Left kidney (tissue), 2 donors: ENCODE data around the gene LIME1. TPM values are rescaled to one million over a fixed set of nuclear protein-coding genes. Genes with fewer than 3 reads are reported as not detected.

Source experiments
- DNase-seq: peaks from one replicate; pipeline ENCODE4 v3.0.0-alpha.2; 2013
- polyA plus RNA-seq: library from polyadenylated mRNA; unstranded; fragments of 120-200 nt; gene quantifications from one replicate; pipeline ENCODE4 v1.2.1, GENCODE V29; 2013; ENCODE audit not compliant: insufficient read length

The LIME1 gene
- polyA plus RNA-seq, 1 donor: 4.3 TPM

DNA sequence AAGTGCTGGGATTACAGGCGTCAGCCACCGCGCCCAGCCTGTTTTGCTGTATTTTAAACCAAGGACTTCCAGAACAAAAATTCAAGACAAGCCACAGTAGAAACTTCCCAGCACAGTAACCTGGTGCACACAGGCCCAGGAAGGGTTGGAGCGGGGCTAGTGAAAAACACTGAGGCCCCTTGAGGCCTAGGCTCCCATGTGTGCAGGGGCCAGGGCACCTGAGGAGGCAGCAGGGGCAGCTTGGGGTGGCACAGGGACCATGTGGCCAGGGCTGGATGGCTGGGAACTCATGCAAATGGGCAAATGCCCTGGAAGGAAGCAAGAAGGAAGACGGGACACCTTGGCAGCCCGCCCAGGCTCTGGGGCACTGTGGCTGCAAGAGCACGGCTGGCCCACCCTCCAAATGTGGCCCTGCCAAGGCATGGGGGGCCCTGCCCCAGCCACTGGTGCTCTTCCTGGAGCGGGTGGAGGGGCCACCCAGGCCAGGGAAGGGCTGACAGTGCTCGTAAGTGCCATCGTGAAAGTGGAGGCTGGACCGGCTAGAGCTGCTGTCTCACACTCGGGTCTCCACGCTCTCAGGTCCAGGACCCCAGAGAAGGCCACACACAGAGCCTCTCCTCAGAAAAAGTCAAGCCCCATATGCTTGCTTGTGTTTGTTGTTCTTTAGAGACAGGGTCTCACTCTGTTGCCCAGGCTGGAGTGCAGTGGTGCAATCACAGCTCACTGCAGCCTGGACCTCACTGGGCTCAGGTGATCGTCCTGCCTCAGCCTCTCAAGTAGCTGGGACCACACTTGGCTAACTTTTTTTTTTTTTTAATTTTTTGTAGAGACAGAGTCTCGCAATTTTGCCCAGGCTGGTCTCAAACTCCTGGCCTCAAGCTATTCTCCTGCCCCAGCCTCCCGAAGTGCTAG is 13.4 kb downstream of the LIME1 start:
- DNase-seq: no peak

DNA sequence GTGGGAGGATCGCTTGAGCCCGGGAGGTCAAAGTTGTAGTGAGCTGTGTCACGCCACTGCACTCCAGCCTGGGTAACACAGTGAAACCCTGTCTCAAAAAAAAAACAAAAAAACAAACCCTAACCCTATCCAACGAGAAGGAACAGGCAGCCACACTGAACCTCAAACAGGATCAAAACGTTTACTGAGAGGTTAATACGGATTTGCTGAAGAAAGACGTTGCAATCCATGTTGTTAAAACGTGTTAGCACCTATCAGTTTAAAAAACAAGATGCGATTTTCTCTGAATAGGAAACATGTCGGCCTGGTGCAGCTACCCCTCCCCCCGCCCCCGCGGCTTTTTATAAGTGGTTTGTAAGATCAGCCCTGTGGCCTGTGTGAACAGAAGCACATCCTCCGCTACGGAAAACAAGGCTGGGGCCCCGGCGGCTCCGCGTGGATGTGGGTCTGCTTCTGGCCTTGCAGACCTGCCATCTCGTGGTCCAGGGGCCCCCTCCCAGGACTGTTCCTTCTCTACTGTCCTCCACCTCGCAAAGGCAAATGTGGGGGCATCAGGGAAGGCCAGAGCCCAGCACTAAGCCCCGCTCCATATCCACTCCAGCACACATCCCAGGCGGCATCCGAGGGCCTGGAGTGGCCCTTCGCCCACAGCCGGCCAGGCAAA is 14.5 kb downstream of the LIME1 start:
- no peak for DNase-seq

DNA sequence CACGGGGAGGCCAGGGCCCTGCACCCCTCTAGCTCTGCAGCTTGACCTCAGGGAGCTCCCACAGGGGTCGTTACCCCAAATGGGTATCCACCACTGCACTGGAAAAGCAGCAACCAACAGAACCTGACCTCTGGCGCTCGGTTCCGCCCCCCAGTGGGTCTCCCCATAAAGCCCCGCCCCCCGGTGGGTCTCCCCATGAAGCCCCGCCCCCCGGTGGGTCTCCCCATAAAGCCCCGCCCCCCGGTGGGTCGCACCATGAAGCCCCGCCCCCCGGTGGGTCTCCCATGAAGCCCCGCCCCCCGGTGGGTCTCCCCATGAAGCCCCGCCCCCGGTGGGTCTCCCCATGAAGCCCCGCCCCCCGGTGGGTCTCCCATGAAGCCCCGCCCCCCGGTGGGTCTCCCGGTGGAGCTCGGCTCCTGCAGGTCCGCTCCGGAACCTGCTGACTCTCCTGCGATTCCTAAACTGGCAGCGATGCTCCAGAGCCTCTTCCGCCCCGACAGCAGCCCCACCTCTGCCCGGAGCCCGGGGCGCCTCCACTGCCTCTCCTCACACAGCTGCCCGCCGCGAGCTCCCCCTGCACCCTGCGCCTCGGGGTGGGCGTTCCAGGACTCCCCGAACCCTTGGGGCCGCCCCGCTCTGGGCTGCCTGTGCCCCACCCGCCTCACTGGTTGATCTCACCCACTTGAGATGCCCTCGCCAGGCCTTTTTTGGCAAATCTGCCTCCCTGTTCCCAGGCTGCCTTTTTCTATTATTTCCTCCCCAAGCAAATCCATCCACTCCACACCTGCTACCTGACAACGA is 15.2 kb downstream of the LIME1 start:
- no peak for DNase-seq

DNA sequence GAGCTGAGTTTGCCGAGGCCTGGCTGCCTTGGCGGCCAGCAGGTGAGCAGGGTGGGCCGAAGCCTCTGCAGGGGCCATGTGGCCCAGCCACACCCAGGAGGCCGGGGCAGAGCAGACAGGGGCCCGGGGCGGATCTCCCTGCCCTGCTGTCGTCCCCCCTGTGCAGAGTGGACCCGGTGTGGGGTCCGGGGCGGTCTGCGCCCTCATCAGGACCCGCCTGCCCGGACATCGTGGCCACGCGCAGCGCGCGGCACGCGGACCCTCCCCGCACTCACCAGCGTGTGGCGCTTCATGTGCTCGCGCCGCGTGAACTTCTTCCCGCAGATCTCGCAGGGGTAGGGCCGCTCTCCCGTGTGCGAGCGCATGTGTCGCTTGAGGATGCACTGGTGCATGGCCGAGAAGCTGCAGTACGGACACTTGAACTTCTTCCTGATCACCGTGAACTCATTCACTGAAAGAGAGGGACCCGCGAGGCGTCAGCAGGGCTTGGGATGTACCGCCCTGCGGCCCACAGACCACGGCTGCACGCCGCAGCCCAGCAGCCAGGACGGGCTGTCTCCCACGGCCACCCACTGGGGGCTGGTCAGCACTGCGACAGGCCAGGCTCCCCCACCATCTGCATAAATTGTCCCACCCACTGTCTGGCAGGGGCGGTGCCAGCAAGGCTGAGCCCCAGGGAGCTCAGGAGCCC is 16.1 kb downstream of the LIME1 start:
- DNase-seq: no peak

DNA sequence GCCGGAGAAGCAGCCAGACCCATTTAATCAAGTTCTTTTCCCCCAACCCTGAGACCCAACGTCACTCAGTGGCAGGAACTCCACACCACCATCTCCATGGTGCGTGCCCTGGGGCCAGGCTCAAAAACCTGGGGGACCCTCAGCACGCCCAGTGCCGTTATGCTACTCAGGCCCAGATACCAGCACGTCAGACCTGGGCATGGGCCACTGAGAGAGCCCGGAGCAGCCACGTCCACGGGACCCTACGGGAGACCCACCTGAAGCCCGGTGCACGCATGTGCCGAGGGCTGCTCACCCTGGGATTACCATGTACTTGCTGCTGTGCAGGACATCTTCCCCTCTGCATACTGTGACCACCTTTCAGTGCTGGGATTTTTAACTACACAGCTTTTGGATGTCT is 16.9 kb downstream of the LIME1 start:
- no peak for DNase-seq

DNA sequence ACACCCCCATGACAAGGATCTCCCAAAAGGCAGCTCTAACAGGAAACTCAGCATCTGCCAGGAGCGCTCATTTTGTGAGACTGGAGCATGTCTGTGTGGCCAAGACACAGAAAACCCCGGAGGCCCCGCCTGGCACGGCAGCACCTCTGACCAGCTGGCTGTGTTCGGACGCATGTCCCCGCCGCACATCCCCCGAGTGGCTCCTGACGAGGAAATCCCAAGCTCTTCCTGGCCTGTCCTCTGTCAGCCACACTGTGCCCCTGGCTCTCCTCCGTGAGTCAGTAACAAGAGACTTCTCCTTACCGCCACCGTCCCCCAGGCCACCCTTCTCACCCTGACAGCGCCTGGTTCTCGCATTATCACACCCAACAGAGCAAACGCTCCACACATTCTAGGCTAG is 17.5 kb downstream of the LIME1 start:
- DNase-seq: no peak

DNA sequence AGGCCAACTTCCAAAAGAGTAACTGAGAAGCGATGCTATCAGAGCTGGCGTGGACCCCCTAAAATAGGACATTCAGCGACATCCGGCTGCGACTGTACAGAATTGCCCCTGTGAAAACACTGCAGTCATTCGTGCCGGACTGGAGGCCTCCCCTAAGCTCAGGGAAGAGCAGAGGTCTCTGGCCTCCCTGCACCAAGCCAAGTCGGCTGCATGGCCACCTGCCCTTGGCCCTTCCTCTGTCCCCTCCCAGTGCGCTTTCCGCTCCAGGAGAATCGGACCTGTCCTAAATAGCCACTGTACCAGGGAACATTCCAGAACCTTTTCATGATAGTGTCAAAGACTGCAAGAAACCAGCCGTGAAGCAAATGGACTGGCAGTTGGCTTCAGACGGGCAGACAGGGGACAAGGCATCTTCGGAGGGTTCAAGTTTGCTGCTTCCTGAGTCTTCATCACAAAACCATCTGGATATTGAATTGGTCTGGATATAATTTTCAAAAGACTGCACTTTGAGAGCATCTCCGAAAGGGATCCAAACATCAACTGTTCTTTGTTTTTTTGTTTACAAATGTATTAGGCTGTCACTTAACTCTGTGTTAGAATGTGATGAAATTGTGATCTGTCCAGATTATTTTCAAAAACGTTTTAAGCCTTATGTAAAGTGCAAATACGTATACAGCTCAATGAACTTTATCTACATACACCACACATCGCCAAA is 19.6 kb downstream of the LIME1 start:
- DNase-seq: no peak

DNA sequence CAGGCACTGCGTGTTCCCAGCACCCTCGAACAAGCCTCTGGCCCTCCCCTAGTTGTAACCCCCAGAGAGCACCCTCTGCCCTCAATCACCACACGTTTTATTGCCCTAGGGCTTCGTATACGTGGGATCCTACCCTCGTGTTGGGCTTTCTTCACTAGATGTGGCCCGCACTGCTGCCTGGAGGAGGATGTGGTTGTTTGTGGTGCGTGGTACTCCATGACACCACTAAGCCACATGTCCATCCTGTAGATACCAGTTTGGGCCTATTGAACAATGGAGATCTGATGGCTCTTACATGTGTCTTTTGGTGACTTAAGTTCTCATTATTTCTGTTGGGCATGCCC is 20.2 kb downstream of the LIME1 start:
- DNase-seq: no peak

DNA sequence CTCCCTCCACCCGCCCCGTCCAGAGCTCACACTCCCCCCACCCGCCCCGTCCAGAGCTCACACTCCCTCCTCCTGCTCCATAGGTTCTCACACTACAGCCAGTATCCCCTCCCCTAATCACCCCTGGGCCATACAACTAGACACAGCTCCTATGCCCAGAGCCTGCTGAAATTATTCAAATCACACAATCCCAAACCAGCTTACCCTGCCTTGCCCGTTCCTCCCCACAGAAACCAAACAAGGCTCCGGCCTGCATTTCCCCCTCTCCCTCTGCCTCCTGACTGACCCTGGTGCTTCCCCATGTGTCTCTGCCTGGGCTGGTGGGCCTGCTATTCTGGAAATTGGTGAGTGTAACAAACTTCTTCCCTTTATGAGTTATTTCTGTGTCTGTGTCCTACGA is 21.7 kb downstream of the LIME1 start:
- no peak for DNase-seq

DNA sequence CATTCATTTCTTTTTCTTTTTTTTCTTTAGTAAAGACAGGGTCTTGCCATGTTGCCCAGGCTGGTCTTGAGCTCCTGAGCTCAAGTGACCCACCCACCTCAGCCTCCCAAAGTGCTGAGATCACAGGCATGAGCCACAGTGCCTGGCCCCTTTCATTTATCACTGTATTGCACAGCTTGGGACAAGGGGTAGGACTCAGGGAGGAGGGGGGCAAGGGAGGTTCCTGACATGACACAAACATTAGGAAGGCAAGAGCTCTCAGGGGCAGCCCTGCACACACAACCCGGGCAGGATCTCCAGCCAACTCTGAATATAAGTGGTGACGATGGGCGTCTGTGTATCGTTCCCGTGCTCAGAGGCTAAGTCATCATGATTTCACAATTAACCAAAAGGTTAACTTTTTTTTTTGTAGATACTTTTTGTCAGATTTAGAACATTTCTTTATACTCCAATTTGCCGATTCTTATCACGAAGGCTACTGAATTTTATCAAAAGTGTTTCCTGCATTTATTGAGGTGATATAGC is 23.0 kb downstream of the LIME1 start:
- DNase-seq: no peak

DNA sequence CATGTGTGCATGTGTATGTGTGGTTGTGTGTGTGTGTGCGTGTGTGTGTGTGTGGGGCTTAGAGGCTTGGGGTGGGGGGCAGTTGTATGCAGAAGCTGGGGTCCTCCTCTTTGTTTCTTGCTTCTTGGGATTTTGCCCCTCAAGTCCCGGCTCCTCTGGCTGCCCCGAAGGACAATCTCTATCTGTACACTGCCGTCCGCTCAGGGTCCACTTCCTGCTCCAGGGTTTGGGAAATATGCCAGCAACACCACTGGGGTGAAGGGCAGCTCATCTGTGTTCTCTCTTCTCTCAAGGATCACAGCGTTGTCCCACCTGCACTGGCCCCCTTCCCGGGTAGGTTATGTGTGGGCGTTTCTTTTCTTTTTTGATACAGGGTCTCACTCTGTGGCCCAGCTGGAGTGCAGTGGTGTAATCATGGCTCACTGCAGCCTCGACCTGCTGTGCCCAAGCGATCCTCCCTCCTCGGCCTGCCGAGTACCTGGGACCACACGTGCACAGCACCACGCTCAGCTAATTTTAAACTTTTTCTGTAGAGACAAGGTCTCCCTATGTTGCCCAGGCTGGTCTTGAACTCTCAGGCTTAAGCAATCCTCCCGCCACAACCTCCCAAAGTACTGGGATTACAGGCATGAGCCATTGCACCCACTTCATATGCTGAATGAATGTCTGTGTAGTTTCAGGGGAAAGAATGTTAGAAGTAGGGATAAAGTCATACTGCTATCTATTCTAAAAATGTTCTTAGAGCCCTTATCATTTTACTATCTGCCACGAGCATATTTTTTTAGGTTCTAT is 28.8 kb downstream of the LIME1 start:
- no peak for DNase-seq

DNA sequence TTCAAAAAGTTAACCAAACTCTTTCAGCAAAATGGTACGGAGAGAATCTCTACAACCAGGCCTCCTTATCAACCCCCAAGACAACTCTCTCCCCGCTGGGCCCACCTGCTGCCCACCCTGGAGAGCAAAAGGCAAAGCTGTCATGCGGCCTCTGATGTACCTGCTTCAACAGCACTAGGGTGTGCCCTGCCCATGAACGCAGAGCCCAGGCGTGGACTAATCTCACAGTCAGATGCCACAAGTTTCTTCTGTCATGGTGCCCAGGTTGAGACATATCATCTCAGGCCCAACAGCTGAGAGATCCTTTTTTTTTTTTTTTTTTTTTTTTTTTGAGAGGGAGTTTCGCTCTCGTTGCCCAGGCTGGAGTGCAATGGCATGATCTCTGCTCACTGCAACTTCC is 29.4 kb downstream of the LIME1 start:
- no peak for DNase-seq

DNA sequence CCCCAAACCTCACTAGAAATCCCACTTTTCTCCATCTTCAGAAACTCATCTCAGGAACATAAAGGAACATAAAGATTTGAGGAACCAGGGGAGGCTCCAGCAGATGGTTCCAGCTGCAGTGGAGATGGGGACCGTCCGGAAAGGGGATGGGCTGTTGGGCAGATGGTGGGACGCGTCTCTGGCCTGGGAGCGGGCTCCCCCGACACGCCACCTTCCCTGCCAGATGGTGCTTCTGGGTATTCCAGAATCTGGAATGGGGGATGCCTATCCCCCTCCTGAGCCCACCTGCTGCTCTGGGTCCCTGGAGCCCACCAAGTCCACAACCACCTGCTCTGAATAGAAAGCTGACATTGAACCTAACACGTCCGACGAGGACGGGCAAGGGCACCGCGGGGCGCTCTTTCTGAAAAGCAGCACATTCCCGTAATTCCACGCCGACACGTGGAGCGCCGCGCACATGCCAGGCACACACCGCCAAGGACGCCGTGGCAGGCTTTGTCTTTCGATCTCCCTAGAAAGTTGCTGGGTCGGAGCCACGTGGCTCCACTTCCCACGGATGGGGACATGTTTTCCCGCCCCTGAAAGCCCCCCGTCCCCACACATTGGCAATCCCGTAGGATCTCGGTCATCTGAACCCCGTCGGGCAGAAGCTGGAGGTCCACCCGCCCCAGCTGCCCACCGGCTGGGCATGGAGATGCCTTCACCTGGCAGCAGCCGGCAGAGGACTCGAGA is 30.4 kb downstream of the LIME1 start:
- no peak for DNase-seq

DNA sequence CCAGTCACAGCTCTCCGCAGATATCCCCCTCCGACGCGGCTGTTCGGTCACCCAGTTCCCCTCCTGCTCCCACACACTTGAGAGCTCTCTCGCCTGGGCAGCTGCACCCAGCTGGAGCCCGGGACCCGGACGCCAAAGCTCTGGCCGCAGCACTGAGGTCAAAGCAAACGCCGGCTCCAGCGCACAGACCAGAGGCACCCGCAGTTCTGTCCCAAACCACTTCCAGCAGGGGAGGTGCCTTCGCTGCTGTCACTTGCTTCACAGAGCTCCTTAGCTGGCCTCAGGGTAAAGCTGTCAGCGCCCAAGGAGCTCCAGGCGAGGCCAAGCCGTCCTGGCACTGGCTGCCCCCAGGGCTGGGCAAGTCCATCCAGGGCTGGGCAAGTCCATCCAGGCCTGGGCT is 31.0 kb downstream of the LIME1 start:
- DNase-seq: no peak

DNA sequence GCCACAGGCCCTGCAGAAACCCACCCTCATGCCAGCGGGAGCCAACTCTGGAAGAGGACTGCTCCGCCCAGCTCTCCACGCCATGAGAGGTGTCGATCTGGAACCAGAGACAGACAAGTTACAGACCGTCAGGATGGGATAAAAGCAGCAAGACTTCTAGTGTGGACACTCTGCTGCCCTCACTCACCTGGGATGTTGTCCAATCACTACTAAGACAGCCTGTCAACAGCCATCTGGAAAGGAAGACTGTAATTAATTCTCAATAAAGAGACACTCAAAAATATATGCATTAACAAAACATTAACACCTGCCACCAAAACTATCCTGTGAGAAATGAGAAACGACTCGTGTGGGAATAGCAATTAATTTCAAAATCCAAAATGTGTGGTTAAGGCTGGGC is 31.4 kb downstream of the LIME1 start:
- no peak for DNase-seq

DNA sequence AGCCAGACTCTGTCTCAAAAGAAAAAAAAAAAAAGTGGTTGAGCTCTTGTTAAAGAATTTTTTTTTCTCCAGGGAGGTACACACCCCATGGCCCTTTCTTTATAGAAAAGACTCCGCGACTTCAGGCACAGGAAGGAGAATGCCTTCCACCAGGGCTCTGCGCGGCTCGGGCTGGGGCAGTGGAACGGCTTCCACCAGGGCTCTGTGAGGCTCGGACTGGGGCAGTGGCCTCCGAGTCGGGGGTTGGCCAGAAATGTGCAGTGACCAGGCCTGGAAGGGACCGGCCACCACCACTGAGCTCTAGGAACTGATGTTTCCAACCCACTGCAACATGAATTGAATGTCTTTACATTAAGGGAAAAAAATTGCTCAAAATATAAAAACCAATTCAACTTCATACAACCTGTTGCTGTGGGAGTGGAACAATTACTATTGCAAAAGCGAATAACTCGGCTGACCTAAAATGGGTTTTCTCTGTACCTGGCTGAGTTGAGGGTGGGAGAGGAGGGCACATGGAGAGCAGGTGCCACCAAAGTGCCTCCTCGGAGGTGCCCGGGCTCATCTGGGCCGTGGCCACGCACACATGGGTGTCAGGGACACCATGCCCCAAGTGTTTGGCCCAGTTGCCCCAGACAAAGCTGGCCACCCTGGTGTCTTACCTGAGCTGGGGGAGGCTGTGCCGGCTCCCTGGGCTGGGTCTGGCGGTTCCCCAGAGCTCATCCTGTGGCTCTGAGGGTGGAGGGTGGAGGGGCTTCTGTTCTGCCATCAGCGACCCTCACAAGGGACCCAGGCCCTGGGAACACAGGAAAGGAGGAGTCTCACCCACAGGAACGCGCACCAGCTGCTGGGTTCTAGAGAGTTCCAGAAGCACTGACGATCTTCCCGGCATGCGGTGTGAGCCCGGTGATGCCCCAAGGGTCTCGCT is 32.4 kb downstream of the LIME1 start:
- DNase-seq: no peak

DNA sequence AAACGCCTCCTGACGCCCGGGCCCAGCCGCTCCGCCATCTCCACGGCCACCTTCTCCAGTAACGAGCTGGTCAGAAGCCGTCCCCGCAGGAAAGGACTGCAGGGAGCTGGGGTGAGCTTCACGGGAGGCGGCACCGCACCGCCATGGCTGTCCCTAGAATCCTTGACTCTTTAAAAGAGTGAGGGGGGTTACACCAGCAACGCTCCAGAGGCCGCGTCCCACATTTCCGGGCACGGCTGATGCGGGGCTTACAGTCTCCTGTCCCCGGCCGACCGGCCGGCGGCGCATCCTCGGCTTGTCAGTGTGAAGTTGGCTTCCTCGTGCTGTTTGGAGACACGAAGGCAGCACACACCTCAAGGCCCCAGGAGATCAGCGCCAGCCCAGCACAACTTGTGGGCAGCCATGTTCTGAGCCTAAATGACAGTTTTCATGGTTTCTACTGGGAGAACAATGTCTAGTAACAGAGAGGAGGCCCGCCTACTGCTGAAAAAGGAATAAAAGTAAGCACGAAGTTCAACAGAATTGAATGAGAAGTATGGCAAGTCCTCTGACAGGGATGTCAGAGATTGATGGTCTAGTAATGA is 33.5 kb downstream of the LIME1 start:
- DNase-seq: no peak

DNA sequence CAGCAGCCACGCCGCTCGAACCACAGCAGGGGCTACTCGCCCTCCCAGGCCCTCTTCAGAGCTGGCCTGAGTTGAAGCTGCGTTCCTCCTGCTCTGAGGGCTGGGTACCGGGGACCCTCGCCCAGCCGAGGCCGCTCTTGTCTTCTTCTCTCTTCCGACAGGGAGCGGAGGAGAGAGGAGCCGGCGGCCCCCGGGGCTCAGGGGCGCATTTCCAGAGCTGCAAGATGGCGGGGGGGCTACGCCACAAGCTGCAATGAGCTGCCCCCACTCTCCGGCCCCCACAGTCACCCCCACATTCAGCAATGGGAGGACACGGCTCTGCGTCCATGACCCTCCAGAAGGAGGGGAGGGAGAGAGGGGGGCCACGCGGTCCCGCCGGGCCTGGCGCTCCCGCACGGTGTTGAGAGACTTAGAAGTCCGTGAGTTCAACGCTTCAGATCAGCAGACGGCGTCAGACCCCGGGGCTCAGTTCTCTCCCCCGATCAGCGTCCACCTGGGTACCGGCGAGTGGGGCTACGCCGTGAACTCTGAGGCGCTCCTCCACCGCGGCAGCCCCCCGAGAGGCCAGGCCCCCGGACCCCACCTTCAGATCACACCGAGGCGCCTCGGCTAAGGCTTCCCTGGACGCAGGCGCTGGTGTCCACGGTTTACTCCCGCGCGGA is 34.7 kb downstream of the LIME1 start:
- no peak for DNase-seq
